HUES48 (cell line): ENCODE measurements around the gene SMOC2.
"Not testable (repeated sequence)": the region's sequence is repeated elsewhere in the genome, so short reads cannot be mapped to it uniquely, and the experiment has no call there.

ENCODE experiments used
- H3K27ac ChIP-seq: one replicate; pipeline ENCODE4 v1.7.0; 2013; ENCODE audit warnings: low read depth, low read length, inconsistent platforms
- H3K27me3 ChIP-seq: 2 replicates; pipeline ENCODE4 v1.6.1; 2013; ENCODE audit warnings: mild to moderate bottlenecking, low read length; ENCODE audit not compliant: control insufficient read depth, insufficient read depth
- H3K36me3 ChIP-seq: 2 replicates; pipeline ENCODE4 v1.6.1; 2013; ENCODE audit warnings: low read length; ENCODE audit not compliant: control insufficient read depth, insufficient read depth
- H3K4me1 ChIP-seq: 2 replicates; pipeline ENCODE4 v1.6.1; 2013; ENCODE audit warnings: mild to moderate bottlenecking, low read length; ENCODE audit not compliant: control insufficient read depth, insufficient read depth
- H3K4me3 ChIP-seq: 2 replicates; pipeline ENCODE4 v1.5.1; 2013; ENCODE audit warnings: mild to moderate bottlenecking, low read depth, low read length
- H3K9ac ChIP-seq: 2 replicates; pipeline ENCODE4 v1.6.1; 2013; ENCODE audit warnings: mild to moderate bottlenecking, low read depth, low read length, moderate library complexity
- H3K9me3 ChIP-seq: 2 replicates; pipeline ENCODE4 v1.6.1; 2013; ENCODE audit warnings: low read length; ENCODE audit not compliant: control insufficient read depth, insufficient read depth

The SMOC2 gene

DNA sequence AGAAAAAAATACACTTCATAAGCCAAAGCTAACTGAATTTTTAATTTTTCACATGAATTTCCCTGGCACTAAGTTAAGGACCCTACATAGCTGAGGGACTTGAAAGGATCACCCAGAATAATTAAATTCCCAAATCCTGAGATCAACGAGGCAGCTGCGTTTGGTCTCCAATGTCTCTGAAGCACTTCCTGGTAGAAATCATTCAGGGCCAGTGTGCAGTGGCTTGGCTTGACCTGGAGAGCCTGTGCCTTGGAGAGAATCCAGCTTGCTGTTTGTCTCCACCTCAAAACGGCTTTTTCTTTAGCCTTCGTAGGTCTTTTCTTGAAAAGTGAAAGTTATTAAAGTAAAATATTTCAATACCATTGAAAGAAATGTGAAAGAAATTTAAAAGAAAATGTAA lies 92.4 kb downstream of the SMOC2 start:
- no peaks in the 10 kb centered on the region for H3K9me3 ChIP-seq
- H3K27me3 ChIP-seq: no peaks in the 10 kb centered on the region
- H3K4me3 ChIP-seq: no peak overlapping the region
- no peaks in the 10 kb centered on the region for H3K36me3 ChIP-seq
- H3K4me1 ChIP-seq: peaks cover 6% of the 10 kb centered on the region; the same call in 1 of the 2 replicates
- H3K27ac ChIP-seq: no peak overlapping the region
- H3K9ac ChIP-seq: no peak overlapping the region

DNA sequence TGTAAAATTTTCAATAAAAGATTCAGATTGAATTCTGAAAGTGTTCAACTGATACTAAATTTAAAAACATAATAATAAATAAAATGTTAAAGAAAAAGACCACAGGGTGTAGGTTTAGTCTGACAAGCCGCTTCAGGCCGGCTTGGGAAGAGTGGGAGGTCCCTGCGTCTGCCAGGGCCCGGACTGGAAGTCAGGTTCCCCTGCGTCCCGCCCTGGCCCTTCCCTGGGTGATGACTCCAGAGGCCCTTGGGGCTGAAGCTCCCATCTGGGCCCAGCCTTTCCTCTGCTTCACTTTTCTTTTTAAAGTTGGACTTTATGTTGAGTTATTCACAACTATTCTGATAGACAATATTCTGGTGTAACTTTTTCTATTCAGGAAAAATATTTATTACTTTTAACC lies 93.3 kb downstream of the SMOC2 start:
- peaks cover 6% of the 10 kb centered on the region; the same call in 1 of the 2 replicates for H3K4me1 ChIP-seq
- no peak overlapping the region for H3K4me3 ChIP-seq
- no peaks in the 10 kb centered on the region for H3K36me3 ChIP-seq
- H3K27ac ChIP-seq: no peak overlapping the region
- H3K9me3 ChIP-seq: no peaks in the 10 kb centered on the region
- no peaks in the 10 kb centered on the region for H3K27me3 ChIP-seq
- no peak overlapping the region for H3K9ac ChIP-seq

DNA sequence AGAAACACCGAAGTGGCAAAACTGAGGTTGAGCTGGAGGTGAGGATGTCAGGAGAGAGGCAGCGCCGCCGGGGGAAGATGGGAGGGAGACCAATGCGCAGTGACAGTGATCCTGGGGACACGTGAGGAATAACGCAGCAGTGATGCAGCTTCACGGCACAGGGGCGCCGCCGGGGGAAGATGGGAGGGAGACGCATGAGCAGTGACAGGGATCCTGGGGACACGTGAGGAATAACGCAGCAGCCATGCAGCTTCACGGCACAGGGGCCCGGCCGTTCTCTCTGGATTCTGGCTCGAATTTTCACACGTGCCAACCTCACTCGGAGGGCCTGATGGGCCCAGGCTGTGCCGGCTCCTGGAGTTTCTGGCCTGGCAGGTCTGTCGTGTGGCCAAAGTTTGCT lies 94.7 kb downstream of the SMOC2 start:
- Histone ChIP-seq H3K4me3 (no peak overlapping the region), H3K27me3 (no peaks in the 10 kb centered on the region), H3K9ac (no peak overlapping the region), H3K4me1 (peaks cover 14% of the 10 kb centered on the region; the same call in 1 of the 2 replicates), H3K36me3 (no peaks in the 10 kb centered on the region), H3K9me3 (no peaks in the 10 kb centered on the region), H3K27ac (no peak overlapping the region)

DNA sequence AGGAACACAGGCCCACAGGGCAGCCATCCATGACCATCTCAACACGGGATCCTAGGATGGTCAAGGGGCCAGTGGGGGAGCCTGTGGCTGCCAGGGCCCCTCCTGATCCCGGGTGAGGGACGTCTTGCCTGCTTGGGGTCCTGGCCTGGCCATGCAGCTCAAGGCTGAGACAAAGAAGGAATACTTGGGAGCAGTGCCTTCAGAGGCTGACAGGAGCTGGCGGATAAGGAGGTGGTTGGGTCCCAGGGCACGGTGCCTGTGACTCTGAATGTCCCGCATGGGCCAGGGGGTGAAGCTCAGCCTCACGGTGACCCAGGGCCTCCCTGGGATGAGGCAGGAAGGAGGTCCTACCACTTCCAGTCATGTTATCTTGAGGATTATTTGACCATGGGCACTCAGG lies 95.2 kb downstream of the SMOC2 start:
- Histone ChIP-seq H3K9ac (no peak overlapping the region), H3K27me3 (no peaks in the 10 kb centered on the region), H3K27ac (no peak overlapping the region), H3K36me3 (no peaks in the 10 kb centered on the region), H3K9me3 (no peaks in the 10 kb centered on the region), H3K4me3 (no peak overlapping the region), H3K4me1 (peaks cover 18% of the 10 kb centered on the region)

DNA sequence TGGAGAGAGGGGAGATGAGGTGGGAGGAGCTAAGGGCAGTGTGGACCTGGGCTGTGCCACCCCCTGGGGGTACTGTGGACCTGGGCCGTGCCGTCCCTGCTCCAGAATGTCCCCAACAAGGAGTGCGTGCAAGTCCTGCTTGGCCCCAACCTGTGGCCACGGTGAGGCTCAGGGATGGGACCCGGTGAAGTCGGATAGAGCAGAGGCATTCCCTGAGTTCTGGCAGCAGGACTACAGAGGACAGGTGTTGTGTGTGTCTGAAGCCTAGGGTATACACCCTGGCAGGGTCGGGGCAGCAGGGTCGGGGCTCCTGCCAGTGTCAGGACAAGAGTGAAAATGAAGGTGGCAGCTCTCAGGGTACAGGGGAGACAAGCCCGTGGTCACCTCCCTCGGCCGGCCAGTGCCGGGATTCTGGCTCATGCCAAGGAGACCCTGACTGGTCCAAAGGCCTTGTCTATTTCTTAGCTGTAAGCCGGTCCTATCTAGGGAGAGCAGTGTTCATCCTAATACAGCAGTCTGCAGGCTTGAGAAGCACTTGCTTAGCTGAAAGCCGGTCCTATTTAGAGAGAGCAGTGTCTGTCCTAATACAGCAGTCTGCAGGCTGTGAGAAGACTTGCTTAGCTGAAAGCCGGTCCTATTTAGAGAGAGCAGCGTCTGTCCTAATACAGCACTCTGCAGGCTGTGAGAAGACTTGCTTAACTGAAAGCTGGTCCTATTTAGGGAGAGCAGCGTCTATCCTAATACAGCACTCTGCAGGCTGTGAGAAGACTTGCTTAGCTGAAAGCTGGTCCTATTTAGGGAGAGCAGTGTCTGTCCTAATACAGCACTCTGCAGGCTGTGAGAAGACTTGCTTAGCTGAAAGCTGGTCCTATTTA lies 95.9 kb downstream of the SMOC2 start:
- Histone ChIP-seq H3K9ac (no peak overlapping the region), H3K4me1 (peaks cover 25% of the 10 kb centered on the region), H3K9me3 (no peaks in the 10 kb centered on the region), H3K27me3 (no peaks in the 10 kb centered on the region), H3K27ac (no peak overlapping the region), H3K36me3 (no peaks in the 10 kb centered on the region), H3K4me3 (no peak overlapping the region)

DNA sequence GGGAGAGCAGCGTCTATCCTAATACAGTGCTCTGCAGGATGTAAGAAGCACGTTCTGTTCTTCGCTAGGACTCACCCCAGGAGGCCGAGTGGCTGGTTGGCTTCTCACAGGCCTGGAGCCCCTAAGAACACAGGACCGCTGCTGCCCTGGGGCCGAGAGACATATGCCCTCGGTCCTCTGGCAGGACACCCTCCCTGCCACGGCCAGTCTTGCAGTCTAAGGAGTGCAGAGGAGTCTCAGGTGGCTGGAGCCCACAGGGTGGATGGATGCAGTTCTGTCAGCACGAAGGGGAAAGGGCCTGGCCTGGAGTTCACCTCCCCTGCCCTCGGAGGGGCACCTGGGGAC lies 96.5 kb downstream of the SMOC2 start:
- no peak overlapping the region for H3K9ac ChIP-seq
- H3K4me1 ChIP-seq: peaks cover 31% of the 10 kb centered on the region
- H3K9me3 ChIP-seq: no peaks in the 10 kb centered on the region
- H3K4me3 ChIP-seq: no peak overlapping the region
- no peaks in the 10 kb centered on the region for H3K27me3 ChIP-seq
- no peaks in the 10 kb centered on the region for H3K36me3 ChIP-seq
- no peak overlapping the region for H3K27ac ChIP-seq

DNA sequence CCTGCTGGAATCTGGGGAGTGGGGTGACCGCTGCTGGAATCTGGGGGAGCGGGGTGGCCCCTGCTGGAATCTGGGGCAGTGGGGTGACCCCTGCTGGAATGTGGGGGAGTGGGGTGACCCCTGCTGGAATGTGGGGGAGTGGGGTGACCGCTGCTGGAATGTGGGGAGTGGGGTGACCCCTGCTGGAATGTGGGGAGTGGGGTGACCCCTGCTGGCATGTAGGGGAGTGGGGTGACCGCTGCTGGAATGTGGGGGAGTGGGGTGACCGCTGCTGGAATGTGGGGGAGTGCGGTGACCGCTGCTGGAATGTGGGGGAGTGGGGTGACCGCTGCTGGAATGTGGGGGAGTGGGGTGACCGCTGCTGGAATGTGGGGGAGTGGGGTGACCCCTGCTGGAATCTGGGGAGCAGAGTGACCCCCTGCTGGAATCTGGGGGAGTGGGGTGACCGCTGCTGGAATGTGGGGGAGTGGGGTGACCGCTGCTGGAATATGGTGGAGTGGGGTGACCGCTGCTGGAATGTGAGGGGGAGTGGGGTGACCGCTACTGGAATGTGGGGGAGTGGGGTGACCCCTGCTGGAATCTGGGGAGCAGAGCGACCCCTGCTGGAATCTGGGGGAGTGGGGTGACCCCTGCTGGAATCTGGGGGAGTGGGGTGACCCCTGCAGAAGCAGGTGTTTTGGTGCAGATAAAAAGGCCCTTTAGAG lies 97.4 kb downstream of the SMOC2 start:
- not testable (repeated sequence) for H3K36me3 ChIP-seq, H3K9ac ChIP-seq, H3K27ac ChIP-seq, H3K9me3 ChIP-seq, H3K27me3 ChIP-seq, H3K4me3 ChIP-seq
- peaks cover 31% of the 10 kb centered on the region for H3K4me1 ChIP-seq

DNA sequence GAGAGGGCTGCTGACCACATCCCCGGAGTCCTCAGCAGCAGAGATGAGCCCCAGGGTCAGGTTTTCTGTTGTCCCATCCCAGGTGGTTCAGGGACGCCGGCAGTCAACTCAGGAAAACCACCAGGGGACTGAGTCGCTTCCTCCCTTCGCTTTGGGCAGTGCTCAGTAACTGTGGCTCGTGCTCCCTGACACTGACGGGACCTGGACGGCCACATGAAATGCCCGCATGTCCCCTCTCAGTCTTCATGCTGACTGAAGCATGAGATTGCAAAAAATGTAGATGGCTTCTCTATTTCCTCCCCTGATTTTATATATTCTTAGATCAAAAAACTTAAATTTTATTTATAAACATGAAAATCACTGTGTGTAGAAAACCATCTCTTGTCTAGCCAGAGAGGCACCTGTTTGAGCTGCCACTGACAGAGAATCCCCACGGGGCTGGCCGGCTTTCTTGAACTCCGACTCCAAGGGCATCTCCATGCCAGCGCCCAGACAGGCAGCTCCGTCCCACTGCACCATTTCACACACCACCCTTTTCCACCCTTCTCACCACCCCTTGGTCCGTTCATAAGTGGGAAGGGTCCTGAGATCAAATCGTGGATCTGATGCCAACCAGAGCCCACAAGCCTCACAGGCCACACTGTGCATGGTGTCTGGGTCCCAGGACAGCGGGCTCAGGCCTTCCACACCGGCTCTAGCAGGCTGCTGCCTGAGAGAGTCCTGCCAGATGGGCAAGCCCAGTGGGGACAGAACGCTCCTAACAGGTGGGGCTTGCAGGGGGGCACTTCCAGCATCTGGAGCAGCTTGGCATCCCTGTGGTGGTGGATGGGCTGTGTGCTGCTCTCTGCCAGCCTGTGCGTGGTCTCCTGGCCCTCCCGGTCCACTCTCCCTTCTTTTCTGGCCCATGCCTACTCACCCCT lies 98.2 kb downstream of the SMOC2 start:
- Histone ChIP-seq H3K9me3 (no peaks in the 10 kb centered on the region), H3K36me3 (no peaks in the 10 kb centered on the region), H3K9ac (no peak overlapping the region), H3K27me3 (no peaks in the 10 kb centered on the region), H3K4me1 (peaks cover 31% of the 10 kb centered on the region), H3K4me3 (no peak overlapping the region), H3K27ac (no peak overlapping the region)

DNA sequence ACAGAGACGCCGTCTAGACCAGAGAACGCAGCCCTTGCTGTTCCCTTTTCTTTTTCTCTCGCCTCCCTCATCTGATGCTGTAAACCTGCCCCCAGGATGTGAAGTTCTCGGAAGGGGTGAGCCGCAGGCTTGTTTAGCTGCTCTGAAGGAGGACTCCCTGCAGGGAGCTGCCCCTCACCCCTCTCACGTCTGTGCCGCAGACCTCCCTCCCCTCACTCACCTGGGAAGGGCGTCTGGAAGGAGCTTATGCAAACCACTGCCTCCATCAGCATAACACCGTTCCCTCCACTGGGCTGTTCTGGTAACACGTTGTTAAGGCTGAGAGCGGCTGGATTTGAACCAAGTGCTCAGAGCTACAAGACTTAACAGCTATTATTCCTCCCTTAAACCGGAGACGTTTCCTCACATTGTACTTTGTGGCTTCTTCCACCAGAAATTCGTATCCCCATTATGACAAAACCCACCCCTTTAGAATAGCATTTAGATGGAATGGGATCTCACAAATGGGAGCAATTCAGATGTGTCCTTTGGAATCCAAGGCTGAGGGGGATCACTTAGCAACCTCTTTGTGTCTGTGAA lies 99.8 kb downstream of the SMOC2 start:
- H3K4me3 ChIP-seq: no peak overlapping the region
- H3K27me3 ChIP-seq: no peaks in the 10 kb centered on the region
- H3K9me3 ChIP-seq: no peaks in the 10 kb centered on the region
- no peaks in the 10 kb centered on the region for H3K36me3 ChIP-seq
- no peak overlapping the region for H3K27ac ChIP-seq
- H3K4me1 ChIP-seq: peaks cover 31% of the 10 kb centered on the region
- no peak overlapping the region for H3K9ac ChIP-seq

DNA sequence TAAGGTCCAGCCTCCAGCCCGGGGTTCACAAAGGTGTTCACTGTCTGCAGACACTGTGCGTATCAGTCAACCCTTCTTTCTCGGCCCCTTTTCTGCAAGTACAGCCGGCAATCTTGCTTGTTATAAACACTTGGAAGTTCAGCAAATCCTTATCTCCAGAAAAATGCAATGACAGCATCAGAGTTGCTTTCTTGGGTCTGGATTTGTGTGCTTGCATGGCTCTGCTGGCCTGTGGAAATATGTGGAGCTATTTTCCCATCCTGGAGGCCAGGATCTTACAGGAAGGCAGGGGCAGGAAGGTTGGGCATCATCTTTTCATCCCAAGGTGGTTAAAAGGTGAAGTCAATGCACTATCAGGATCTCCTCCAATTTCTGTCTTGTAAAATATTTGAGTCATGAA lies 100.3 kb downstream of the SMOC2 start:
- no peaks in the 10 kb centered on the region for H3K27me3 ChIP-seq
- peaks cover 31% of the 10 kb centered on the region for H3K4me1 ChIP-seq
- no peaks in the 10 kb centered on the region for H3K9me3 ChIP-seq
- no peak overlapping the region for H3K9ac ChIP-seq
- H3K27ac ChIP-seq: no peak overlapping the region
- H3K36me3 ChIP-seq: no peaks in the 10 kb centered on the region
- no peak overlapping the region for H3K4me3 ChIP-seq
